ENCODE results near the gene ODAD4.

DNA sequence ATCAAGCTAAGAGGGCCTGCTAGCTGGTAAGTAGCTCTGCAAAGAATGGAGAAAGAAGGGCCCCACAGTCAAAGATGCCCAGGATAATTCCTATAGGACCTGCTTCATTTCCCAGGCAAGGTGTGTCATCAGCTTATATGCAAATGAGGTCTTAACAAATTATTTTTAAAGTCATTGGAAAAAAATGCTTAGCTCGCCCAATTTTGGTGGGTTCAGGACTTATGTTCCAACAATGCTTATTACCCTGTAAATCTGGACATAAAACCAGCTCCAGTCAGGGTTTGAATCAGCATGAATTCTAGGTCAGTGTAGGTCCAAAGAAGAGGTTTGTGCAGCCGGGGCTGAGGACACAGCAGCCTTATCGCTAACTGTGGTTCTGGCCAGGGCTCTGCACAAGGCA lies 37.0 kb upstream of the ODAD4 start:
- TF ChIP-seq, protein P1, sequence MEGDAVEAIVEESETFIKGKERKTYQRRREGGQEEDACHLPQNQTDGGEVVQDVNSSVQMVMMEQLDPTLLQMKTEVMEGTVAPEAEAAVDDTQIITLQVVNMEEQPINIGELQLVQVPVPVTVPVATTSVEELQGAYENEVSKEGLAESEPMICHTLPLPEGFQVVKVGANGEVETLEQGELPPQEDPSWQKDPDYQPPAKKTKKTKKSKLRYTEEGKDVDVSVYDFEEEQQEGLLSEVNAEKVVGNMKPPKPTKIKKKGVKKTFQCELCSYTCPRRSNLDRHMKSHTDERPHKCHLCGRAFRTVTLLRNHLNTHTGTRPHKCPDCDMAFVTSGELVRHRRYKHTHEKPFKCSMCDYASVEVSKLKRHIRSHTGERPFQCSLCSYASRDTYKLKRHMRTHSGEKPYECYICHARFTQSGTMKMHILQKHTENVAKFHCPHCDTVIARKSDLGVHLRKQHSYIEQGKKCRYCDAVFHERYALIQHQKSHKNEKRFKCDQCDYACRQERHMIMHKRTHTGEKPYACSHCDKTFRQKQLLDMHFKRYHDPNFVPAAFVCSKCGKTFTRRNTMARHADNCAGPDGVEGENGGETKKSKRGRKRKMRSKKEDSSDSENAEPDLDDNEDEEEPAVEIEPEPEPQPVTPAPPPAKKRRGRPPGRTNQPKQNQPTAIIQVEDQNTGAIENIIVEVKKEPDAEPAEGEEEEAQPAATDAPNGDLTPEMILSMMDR (IDR thresholded peaks at IDR 0.05): no peak
- TF ChIP-seq POLR2A (IDR thresholded peaks at IDR 0.05): no peak
